Panc1 (cell line): ENCODE data around the gene RNF148. TPM values are rescaled to one million over a fixed set of nuclear protein-coding genes. Genes with fewer than 3 reads are reported as not detected.

ENCODE experiments used
- ATAC-seq: fragments of 200-7000 bp; cut with Tn5 transposase; 2 replicates; pipeline ENCODE4 v1.9.1; 2020; ENCODE audit warnings: mild to moderate bottlenecking, moderate library complexity
- BruUV-seq: library from RNA; stranded (reverse); fragments of 400-500 nt; replicated peaks from 2 replicates; lab custom pipeline; 2021; lab: Mats Ljungman, UMichigan
- CTCF ChIA-PET: fragments of 300-600 bp; sonication (Branson Sonifier 250); formaldehyde crosslinking; loops from one replicate; lab custom pipeline; 2022; ENCODE audit warnings: antibody characterized with exemption; lab: Charles Lee
- POLR2A ChIA-PET: fragments of 300-600 bp; sonication (Branson Sonifier 250); formaldehyde crosslinking; loops from one replicate; lab custom pipeline; 2022; ENCODE audit warnings: antibody characterized with exemption; lab: Charles Lee
- DNase-seq: peaks from one replicate; pipeline ENCODE4 v3.0.0-alpha.2; 2010; ENCODE audit warnings: low read depth, low spot score
- H3K27ac ChIP-seq: 2 replicates; pipeline ENCODE4 v1.5.1; 2011; ENCODE audit warnings: mild to moderate bottlenecking, low read length, inconsistent platforms
- H3K27me3 ChIP-seq: fragments of 200-500 bp; sonication (Bioruptor generic); 2 replicates; pipeline ENCODE4 v1.6.0; 2014; ENCODE audit warnings: low read length, inconsistent platforms; ENCODE audit not compliant: control insufficient read depth, insufficient read depth
- H3K36me3 ChIP-seq: fragments of 200-500 bp; sonication (Bioruptor generic); 2 replicates; pipeline ENCODE4 v1.5.1; 2014; ENCODE audit warnings: inconsistent platforms, mild to moderate bottlenecking, low read length, moderate library complexity; ENCODE audit not compliant: control insufficient read depth, insufficient read depth
- H3K4me1 ChIP-seq: 2 replicates; pipeline ENCODE4 v1.5.1; 2011; ENCODE audit warnings: inconsistent platforms, mild to moderate bottlenecking, low read length, moderate library complexity; ENCODE audit not compliant: control insufficient read depth, insufficient read depth
- H3K4me3 ChIP-seq, 2 experiments: 2 replicates each; pipeline ENCODE4 v1.5.1; 2011 to 2012; ENCODE audit warnings: low read depth in 2 of 2, low read length in 2 of 2, mild to moderate bottlenecking in 2 of 2, inconsistent platforms in 1 of 2, moderate library complexity in 1 of 2
- H3K9me3 ChIP-seq: fragments of 200-500 bp; sonication (Bioruptor generic); 2 replicates; pipeline ENCODE4 v1.5.1; 2014; ENCODE audit warnings: low read depth, mild to moderate bottlenecking, inconsistent platforms, low read length, moderate library complexity; ENCODE audit not compliant: control insufficient read depth, insufficient read depth
- CTCF ChIP-seq: fragments of 450-650 bp; IDR thresholded peaks from 2 replicates; pipeline ENCODE4 v1.5.1; 2017; ENCODE audit warnings: mild to moderate bottlenecking
- POLR2AphosphoS5 ChIP-seq: IDR thresholded peaks from 2 replicates; pipeline ENCODE4 v1.6.1; 2012; ENCODE audit warnings: mild to moderate bottlenecking, low read depth, low read length, moderate library complexity
- SIN3A ChIP-seq: IDR thresholded peaks from 2 replicates; pipeline ENCODE4 v1.6.1; 2012; ENCODE audit warnings: low read depth, mild to moderate bottlenecking, low read length, moderate library complexity, borderline replicate concordance; ENCODE audit not compliant: insufficient read depth
- TCF7L2 ChIP-seq: IDR thresholded peaks from 2 replicates; pipeline ENCODE4 v1.6.1; 2011; ENCODE audit warnings: mild to moderate bottlenecking, low read depth, low read length, inconsistent platforms
- in situ Hi-C: cut with HindIII; loops from 2 replicates; pipeline ENCODE4 v1.10.0; 2016; ENCODE audit warnings: low sequenced_read_pairs, low pct_unique_long_range_greater_than_20kb
- intact Hi-C: fragments of 100-400 bp; cut with micrococcal nuclease; formaldehyde crosslinking; loops from one replicate; pipeline ENCODE4 v1.10.0; 2022; ENCODE audit not compliant: unreplicated experiment
- total RNA-seq: library from RNA; stranded (reverse); gene quantifications from one replicate; pipeline ENCODE4 v1.2.1, GENCODE V29; 2021; ENCODE audit not compliant: unreplicated experiment
- TF ChIP-seq, protein P1 (sequence below), 2 experiments: IDR thresholded peaks; 2 replicates each; pipeline ENCODE4 v1.6.1; 2011 to 2012; ENCODE audit warnings: low read depth in 2 of 2, control low read depth in 1 of 2, low read length in 1 of 2, mild to moderate bottlenecking in 1 of 2, moderate library complexity in 1 of 2; ENCODE audit not compliant: insufficient read depth in 1 of 2

The RNF148 gene
- total RNA-seq, 1 experiment from 2014 or later, result not detected

- ChIA-PET POLR2A (no interaction called here), CTCF (no interaction called here)
- ATAC-seq (no peak), DNase-seq (no peak)
- Histone ChIP-seq H3K4me1 (no peaks in the 10 kb centered on the region), H3K27ac (no peak overlapping the region), H3K36me3 (no peaks in the 10 kb centered on the region), H3K9me3 (no peaks in the 10 kb centered on the region), H3K27me3 (no peaks in the 10 kb centered on the region), H3K4me3 (no peak overlapping the region)
- intact Hi-C loops (no loop called here), in situ Hi-C loops (no loop called here)
- BruUV-seq, result no TSS peak
- no peak for TF ChIP-seq TCF7L2
- TF ChIP-seq, protein P1, sequence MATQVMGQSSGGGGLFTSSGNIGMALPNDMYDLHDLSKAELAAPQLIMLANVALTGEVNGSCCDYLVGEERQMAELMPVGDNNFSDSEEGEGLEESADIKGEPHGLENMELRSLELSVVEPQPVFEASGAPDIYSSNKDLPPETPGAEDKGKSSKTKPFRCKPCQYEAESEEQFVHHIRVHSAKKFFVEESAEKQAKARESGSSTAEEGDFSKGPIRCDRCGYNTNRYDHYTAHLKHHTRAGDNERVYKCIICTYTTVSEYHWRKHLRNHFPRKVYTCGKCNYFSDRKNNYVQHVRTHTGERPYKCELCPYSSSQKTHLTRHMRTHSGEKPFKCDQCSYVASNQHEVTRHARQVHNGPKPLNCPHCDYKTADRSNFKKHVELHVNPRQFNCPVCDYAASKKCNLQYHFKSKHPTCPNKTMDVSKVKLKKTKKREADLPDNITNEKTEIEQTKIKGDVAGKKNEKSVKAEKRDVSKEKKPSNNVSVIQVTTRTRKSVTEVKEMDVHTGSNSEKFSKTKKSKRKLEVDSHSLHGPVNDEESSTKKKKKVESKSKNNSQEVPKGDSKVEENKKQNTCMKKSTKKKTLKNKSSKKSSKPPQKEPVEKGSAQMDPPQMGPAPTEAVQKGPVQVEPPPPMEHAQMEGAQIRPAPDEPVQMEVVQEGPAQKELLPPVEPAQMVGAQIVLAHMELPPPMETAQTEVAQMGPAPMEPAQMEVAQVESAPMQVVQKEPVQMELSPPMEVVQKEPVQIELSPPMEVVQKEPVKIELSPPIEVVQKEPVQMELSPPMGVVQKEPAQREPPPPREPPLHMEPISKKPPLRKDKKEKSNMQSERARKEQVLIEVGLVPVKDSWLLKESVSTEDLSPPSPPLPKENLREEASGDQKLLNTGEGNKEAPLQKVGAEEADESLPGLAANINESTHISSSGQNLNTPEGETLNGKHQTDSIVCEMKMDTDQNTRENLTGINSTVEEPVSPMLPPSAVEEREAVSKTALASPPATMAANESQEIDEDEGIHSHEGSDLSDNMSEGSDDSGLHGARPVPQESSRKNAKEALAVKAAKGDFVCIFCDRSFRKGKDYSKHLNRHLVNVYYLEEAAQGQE (IDR thresholded peaks at IDR 0.05; ENCODE audit: insufficient read depth in 1 of 2, low read depth in 2 of 2, low read length in 1 of 2), result no peak
- TF ChIP-seq CTCF, result no peak
- no peak for TF ChIP-seq POLR2AphosphoS5
- no peak for TF ChIP-seq SIN3A
Observed at GRCh38 chr7:122674502-122674901, 28.2 kb downstream of the RNF148 start.

- intact Hi-C loops, result no loop called here
- no peaks in the 10 kb centered on the region for H3K9me3 ChIP-seq
- in situ Hi-C loops, result no loop called here
- no peaks in the 10 kb centered on the region for H3K27me3 ChIP-seq
- DNase-seq (no peak), ATAC-seq (no peak)
- H3K4me1 ChIP-seq, result no peaks in the 10 kb centered on the region
- no peaks in the 10 kb centered on the region for H3K36me3 ChIP-seq
- no peak for TF ChIP-seq SIN3A
- no peak for TF ChIP-seq POLR2AphosphoS5
- no peak for TF ChIP-seq CTCF
- TF ChIP-seq, protein P1 (IDR thresholded peaks at IDR 0.05; ENCODE audit: insufficient read depth in 1 of 2, low read depth in 2 of 2, low read length in 1 of 2), result no peak
- no peak for TF ChIP-seq TCF7L2
- no peak overlapping the region for H3K4me3 ChIP-seq
- POLR2A ChIA-PET, result no interaction called here
- BruUV-seq, result no TSS peak
- CTCF ChIA-PET, result no interaction called here
- no peak overlapping the region for H3K27ac ChIP-seq
Observed at GRCh38 chr7:122673951-122674350, 28.8 kb downstream of the RNF148 start.
